SK-N-SH (cell line): Measurements from ENCODE around the gene CCR9. TPM values are rescaled to one million over a fixed set of nuclear protein-coding genes. Genes with fewer than 3 reads are reported as not detected.

Experiments
- CTCF ChIA-PET: fragments of 300-600, 350-600 bp; formaldehyde crosslinking; extraction: SDS; loops from one replicate; lab custom pipeline; 2021; lab: Yijun Ruan, JAX
- POLR2A ChIA-PET: fragments of 350-600 bp; sonication (Branson Sonifier 250); formaldehyde crosslinking; extraction: SDS; loops from one replicate; lab custom pipeline; 2020; ENCODE audit warnings: antibody characterized with exemption, inconsistent platforms; lab: Yijun Ruan, JAX
- DNase-seq: peaks from one replicate; pipeline ENCODE4 v3.0.0; 2012
- H2AFZ ChIP-seq: fragments of 200-600 bp; sonication (generic); 2 replicates; pipeline ENCODE4 v1.8.1; 2016; ENCODE audit warnings: antibody characterized with exemption, mild to moderate bottlenecking, low read depth
- H3F3A ChIP-seq: fragments of 200-600 bp; sonication (generic); replicated peaks from 2 replicates; pipeline ENCODE3; 2016; ENCODE audit warnings: antibody characterized with exemption, mild to moderate bottlenecking; ENCODE audit not compliant: insufficient read depth
- H3K27ac ChIP-seq, 2 experiments: fragments of 200-500 bp in 1 of 2; fragments of 200-600 bp in 1 of 2; sonication (Bioruptor generic) in 1 of 2; sonication (generic), shearing (Covaris generic) in 1 of 2; 2 replicates each; pipeline versions ENCODE4 v1.5.1 to v1.6.1; 2014 to 2016; ENCODE audit warnings: low read depth in 2 of 2, inconsistent platforms in 1 of 2, low read length in 1 of 2, mild to moderate bottlenecking in 1 of 2, mixed read lengths in 1 of 2
- H3K27me3 ChIP-seq: fragments of 200-600 bp; sonication (generic), shearing (Covaris generic); 2 replicates; pipeline ENCODE4 v1.6.1; 2016; ENCODE audit warnings: mixed run types; ENCODE audit not compliant: insufficient read depth
- H3K36me3 ChIP-seq, 2 experiments: fragments of 200-500 bp in 1 of 2; fragments of 200-600 bp in 1 of 2; sonication (Bioruptor generic) in 1 of 2; sonication (generic) in 1 of 2; replicated peaks in 1 of 2; 2 replicates each; pipeline versions ENCODE3 to v1.5.1; 2014 to 2016; ENCODE audit warnings: low read length in 1 of 2, mild to moderate bottlenecking in 1 of 2; ENCODE audit not compliant: insufficient read depth in 2 of 2, control insufficient read depth in 1 of 2
- H3K4me1 ChIP-seq, 2 experiments: fragments of 200-500 bp in 1 of 2; fragments of 200-600 bp in 1 of 2; sonication (Bioruptor generic) in 1 of 2; sonication (generic), shearing (Covaris generic) in 1 of 2; 2 replicates each; pipeline versions ENCODE4 v1.5.1 to v1.6.1; 2014 to 2016; ENCODE audit warnings: low read depth in 1 of 2, low read length in 1 of 2, mixed run types in 1 of 2; ENCODE audit not compliant: insufficient read depth in 2 of 2, control insufficient read depth in 1 of 2
- H3K4me2 ChIP-seq: fragments of 200-600 bp; sonication (generic), shearing (Covaris generic); 2 replicates; pipeline ENCODE4 v1.6.1; 2017; ENCODE audit warnings: mixed run types
- H3K4me3 ChIP-seq, 2 experiments: fragments of 200-500 bp in 1 of 2; fragments of 200-600 bp in 1 of 2; sonication (Bioruptor generic) in 1 of 2; sonication (generic), shearing (Covaris generic) in 1 of 2; 2 replicates each; pipeline versions ENCODE4 v1.5.1 to v1.8.1; 2014 to 2016; ENCODE audit warnings: low read depth in 2 of 2, inconsistent platforms in 1 of 2, low read length in 1 of 2, mild to moderate bottlenecking in 1 of 2, mixed read lengths in 1 of 2, moderate library complexity in 1 of 2
- H3K79me2 ChIP-seq: fragments of 200-600 bp; sonication (generic); 2 replicates; pipeline ENCODE4 v1.8.1; 2017; ENCODE audit warnings: mild to moderate bottlenecking; ENCODE audit not compliant: insufficient read depth
- H3K9ac ChIP-seq: fragments of 200-600 bp; sonication (generic); 2 replicates; pipeline ENCODE4 v1.6.1; 2017; ENCODE audit warnings: mixed run types
- H3K9me2 ChIP-seq: fragments of 200-600 bp; sonication (generic); 2 replicates; pipeline ENCODE4 v1.6.1; 2017; ENCODE audit warnings: mixed run types
- H3K9me3 ChIP-seq: fragments of 200-600 bp; sonication (generic); 2 replicates; pipeline ENCODE4 v1.6.1; 2017; ENCODE audit warnings: mixed run types, mild to moderate bottlenecking, moderate library complexity
- H4K20me1 ChIP-seq: fragments of 200-600 bp; sonication (generic); 2 replicates; pipeline ENCODE4 v1.6.1; 2017; ENCODE audit warnings: mild to moderate bottlenecking, mixed run types; ENCODE audit not compliant: insufficient read depth
- ELF1 ChIP-seq: IDR thresholded peaks from 2 replicates; pipeline ENCODE4 v1.4.0; 2012
- EP300 ChIP-seq, 2 experiments: IDR thresholded peaks; 2 replicates each; pipeline versions ENCODE4 v1.4.0 to v1.6.1; 2012; ENCODE audit warnings: borderline replicate concordance in 1 of 2, low read depth in 1 of 2, low read length in 1 of 2
- FOXM1 ChIP-seq: IDR thresholded peaks from 2 replicates; pipeline ENCODE4 v1.4.0; 2012; ENCODE audit warnings: low read depth, mild to moderate bottlenecking
- MEF2A ChIP-seq: IDR thresholded peaks from 2 replicates; pipeline ENCODE4 v1.4.0; 2012; ENCODE audit warnings: low read depth, borderline replicate concordance
- NFIC ChIP-seq: IDR thresholded peaks from 2 replicates; pipeline ENCODE4 v1.4.0; 2012; ENCODE audit warnings: borderline replicate concordance
- NRF1 ChIP-seq: IDR thresholded peaks from 2 replicates; pipeline ENCODE4 v1.6.1; 2012; ENCODE audit warnings: low read depth, mild to moderate bottlenecking, low read length
- POLR2AphosphoS5 ChIP-seq: IDR thresholded peaks from 2 replicates; pipeline ENCODE4 v1.6.1; 2012; ENCODE audit warnings: low read depth, low read length
- RCOR1 ChIP-seq: fragments of 150-350 bp; IDR thresholded peaks from 2 replicates; pipeline ENCODE4 v1.6.1; 2017; ENCODE audit warnings: antibody characterized with exemption, low read length
- SIN3A ChIP-seq: IDR thresholded peaks from 2 replicates; pipeline ENCODE4 v1.6.1; 2012; ENCODE audit warnings: low read depth, mild to moderate bottlenecking, low read length, moderate library complexity, borderline replicate concordance
- TAF1 ChIP-seq: IDR thresholded peaks from 2 replicates; pipeline ENCODE4 v1.6.1; 2012; ENCODE audit warnings: low read depth, mild to moderate bottlenecking, low read length, moderate library complexity, borderline replicate concordance
- TCF12 ChIP-seq: IDR thresholded peaks from 2 replicates; pipeline ENCODE4 v1.4.0; 2012
- TEAD4 ChIP-seq: IDR thresholded peaks from 2 replicates; pipeline ENCODE4 v1.4.0; 2012; ENCODE audit warnings: mild to moderate bottlenecking, borderline replicate concordance; ENCODE audit not compliant: insufficient read depth
- USF1 ChIP-seq: IDR thresholded peaks from 2 replicates; pipeline ENCODE4 v1.4.0; 2012; ENCODE audit warnings: low read depth, borderline replicate concordance
- YY1 ChIP-seq: IDR thresholded peaks from 2 replicates; pipeline ENCODE4 v1.4.0; 2012; ENCODE audit warnings: low read depth, mild to moderate bottlenecking
- WGBS: methylation state at CpG from one replicate; pipeline ENCODE4 v1.1.6; 2017; ENCODE audit warnings: low lambda C conversion rate; 5-methylcytosine and 5-hydroxymethylcytosine counted together
- polyA plus RNA-seq, 3 experiments: library from polyadenylated mRNA; depleted of rRNA; stranded (reverse); fragments of >200 nt; gene quantifications; 2 replicates each; pipeline ENCODE4 v1.2.3, GENCODE V29; 2012
- TF ChIP-seq, protein P1 (sequence below): IDR thresholded peaks from 2 replicates; pipeline ENCODE4 v1.4.0; 2012; ENCODE audit warnings: low read depth
- TF ChIP-seq, protein P2 (sequence below): IDR thresholded peaks from 2 replicates; pipeline ENCODE4 v1.4.0; 2012; ENCODE audit warnings: low read depth, borderline replicate concordance
- TF ChIP-seq, protein P3 (sequence below): fragments of 150-350 bp; IDR thresholded peaks from 2 replicates; pipeline ENCODE4 v1.6.1; 2016; ENCODE audit warnings: mild to moderate bottlenecking, low read depth, low read length
- TF ChIP-seq, protein P4 (sequence below): IDR thresholded peaks from 2 replicates; pipeline ENCODE4 v1.6.1; 2012; ENCODE audit warnings: mild to moderate bottlenecking, low read depth, low read length, moderate library complexity

Gene CCR9, protein sequence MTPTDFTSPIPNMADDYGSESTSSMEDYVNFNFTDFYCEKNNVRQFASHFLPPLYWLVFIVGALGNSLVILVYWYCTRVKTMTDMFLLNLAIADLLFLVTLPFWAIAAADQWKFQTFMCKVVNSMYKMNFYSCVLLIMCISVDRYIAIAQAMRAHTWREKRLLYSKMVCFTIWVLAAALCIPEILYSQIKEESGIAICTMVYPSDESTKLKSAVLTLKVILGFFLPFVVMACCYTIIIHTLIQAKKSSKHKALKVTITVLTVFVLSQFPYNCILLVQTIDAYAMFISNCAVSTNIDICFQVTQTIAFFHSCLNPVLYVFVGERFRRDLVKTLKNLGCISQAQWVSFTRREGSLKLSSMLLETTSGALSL
- not detected in 2 replicates for polyA plus RNA-seq (2012; rRNA removed)
- polyA plus RNA-seq (2012; cell fraction: cytosol; rRNA removed), result not detected in 2 replicates
- not detected in 2 replicates for polyA plus RNA-seq (2012; cell fraction: nucleus; rRNA removed)

GRCh38 chr3:45885979-45886705 is at the start of gene CCR9:
Gene CCR9, plus strand, starts transcription at chr3:45886543. Its CDS starts 8,391 bp downstream, at chr3:45894934.
- no peak within 1 kb of the TSS for H3K27ac ChIP-seq
- H3K9me3 ChIP-seq, result no peaks in the 10 kb centered on the region
- H3K9me2 ChIP-seq, result no peaks in the 10 kb centered on the region
- H2AFZ ChIP-seq, result no peak within 1 kb of the TSS
- H3F3A ChIP-seq, result no peaks in the 10 kb centered on the region
- H3K79me2 ChIP-seq, result no peaks in the 10 kb centered on the region
- H3K4me1 ChIP-seq, result peaks cover 0 to 4% of the 10 kb centered on the region in 2 experiments; a peak in 1 of 4 replicates
- POLR2A ChIA-PET, result no interaction called here
- H4K20me1 ChIP-seq, result no peaks in the 10 kb centered on the region
- no peaks in the 10 kb centered on the region for H3K27me3 ChIP-seq
- WGBS, result 59% methylated on average over 7 of the region's 9 CpGs
- no peak for DNase-seq
- no peaks in the 10 kb centered on the region for H3K36me3 ChIP-seq
- no peak within 1 kb of the TSS for H3K4me2 ChIP-seq
- no peak within 1 kb of the TSS for H3K9ac ChIP-seq
- TF ChIP-seq POLR2AphosphoS5, result no peak
- TF ChIP-seq, protein P1, sequence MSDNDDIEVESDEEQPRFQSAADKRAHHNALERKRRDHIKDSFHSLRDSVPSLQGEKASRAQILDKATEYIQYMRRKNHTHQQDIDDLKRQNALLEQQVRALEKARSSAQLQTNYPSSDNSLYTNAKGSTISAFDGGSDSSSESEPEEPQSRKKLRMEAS, result no peak
- TF ChIP-seq TCF12, result no peak
- TF ChIP-seq RCOR1, result no peak
- no peak for TF ChIP-seq USF1
- TF ChIP-seq TEAD4, result no peak
- TF ChIP-seq FOXM1, result no peak
- TF ChIP-seq, protein P2, sequence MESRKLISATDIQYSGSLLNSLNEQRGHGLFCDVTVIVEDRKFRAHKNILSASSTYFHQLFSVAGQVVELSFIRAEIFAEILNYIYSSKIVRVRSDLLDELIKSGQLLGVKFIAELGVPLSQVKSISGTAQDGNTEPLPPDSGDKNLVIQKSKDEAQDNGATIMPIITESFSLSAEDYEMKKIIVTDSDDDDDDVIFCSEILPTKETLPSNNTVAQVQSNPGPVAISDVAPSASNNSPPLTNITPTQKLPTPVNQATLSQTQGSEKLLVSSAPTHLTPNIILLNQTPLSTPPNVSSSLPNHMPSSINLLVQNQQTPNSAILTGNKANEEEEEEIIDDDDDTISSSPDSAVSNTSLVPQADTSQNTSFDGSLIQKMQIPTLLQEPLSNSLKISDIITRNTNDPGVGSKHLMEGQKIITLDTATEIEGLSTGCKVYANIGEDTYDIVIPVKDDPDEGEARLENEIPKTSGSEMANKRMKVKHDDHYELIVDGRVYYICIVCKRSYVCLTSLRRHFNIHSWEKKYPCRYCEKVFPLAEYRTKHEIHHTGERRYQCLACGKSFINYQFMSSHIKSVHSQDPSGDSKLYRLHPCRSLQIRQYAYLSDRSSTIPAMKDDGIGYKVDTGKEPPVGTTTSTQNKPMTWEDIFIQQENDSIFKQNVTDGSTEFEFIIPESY, result no peak
- no peak for TF ChIP-seq SIN3A
- no peak for TF ChIP-seq NFIC
- CTCF ChIA-PET, result no interaction called here
- no peak within 1 kb of the TSS for H3K4me3 ChIP-seq

DNA sequence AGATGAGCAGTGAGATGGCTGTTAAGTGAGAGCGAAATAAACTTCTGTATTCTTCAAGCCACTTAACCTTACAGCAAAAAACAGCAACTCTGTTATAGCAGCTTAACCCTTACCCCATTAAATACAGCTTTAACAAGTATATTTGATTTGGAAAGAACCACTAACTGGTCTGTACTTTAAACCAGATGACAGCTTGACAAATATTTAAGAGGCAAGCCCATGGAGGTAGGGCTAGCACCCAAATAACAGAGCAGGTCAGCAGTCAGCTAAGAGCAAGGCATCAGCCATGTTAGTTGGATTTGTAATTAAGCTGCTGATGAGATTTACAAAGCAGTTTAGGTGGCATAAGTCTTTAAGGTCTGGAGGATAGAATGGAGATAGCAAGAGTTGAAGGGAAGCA is 47.9 kb upstream of the CCR9 start:
- Histone ChIP-seq H3K27me3 (no peaks in the 10 kb centered on the region), H3K4me3 (no peak overlapping the region), H3K79me2 (0 out of 2 replicates have a peak, but pooled peaks cover 6% of the 10 kb centered on the region), H3K9ac (no peak overlapping the region), H4K20me1 (no peaks in the 10 kb centered on the region), H3K27ac (no peak overlapping the region), H3K4me1 (peaks cover 0 to 10% of the 10 kb centered on the region in 2 experiments; a peak in 2 of 4 replicates), H3K9me3 (no peaks in the 10 kb centered on the region), H2AFZ (no peak overlapping the region), H3K4me2 (no peak overlapping the region), H3K9me2 (no peaks in the 10 kb centered on the region), H3K36me3 (peaks cover 13 to 32% of the 10 kb centered on the region in 2 experiments), H3F3A (no peaks in the 10 kb centered on the region)
- CTCF ChIA-PET, result no interaction called here
- DNase-seq, result no peak
- POLR2A ChIA-PET, result no interaction called here
- WGBS, result 100% methylated on average over 1 of the region's 1 CpG
- no peak for TF ChIP-seq MEF2A
- TF ChIP-seq TAF1, result no peak
- TF ChIP-seq TEAD4, result no peak
- TF ChIP-seq RCOR1, result no peak
- no peak for TF ChIP-seq EP300 (IDR thresholded peaks at IDR 0.05; ENCODE audit: borderline replicate concordance in 1 of 2, low read depth in 1 of 2, low read length in 1 of 2)
- TF ChIP-seq NRF1, result no peak
- TF ChIP-seq, protein P3, sequence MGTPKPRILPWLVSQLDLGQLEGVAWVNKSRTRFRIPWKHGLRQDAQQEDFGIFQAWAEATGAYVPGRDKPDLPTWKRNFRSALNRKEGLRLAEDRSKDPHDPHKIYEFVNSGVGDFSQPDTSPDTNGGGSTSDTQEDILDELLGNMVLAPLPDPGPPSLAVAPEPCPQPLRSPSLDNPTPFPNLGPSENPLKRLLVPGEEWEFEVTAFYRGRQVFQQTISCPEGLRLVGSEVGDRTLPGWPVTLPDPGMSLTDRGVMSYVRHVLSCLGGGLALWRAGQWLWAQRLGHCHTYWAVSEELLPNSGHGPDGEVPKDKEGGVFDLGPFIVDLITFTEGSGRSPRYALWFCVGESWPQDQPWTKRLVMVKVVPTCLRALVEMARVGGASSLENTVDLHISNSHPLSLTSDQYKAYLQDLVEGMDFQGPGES, result no peak
- TF ChIP-seq ELF1, result no peak
- TF ChIP-seq POLR2AphosphoS5, result no peak
- TF ChIP-seq, protein P4, sequence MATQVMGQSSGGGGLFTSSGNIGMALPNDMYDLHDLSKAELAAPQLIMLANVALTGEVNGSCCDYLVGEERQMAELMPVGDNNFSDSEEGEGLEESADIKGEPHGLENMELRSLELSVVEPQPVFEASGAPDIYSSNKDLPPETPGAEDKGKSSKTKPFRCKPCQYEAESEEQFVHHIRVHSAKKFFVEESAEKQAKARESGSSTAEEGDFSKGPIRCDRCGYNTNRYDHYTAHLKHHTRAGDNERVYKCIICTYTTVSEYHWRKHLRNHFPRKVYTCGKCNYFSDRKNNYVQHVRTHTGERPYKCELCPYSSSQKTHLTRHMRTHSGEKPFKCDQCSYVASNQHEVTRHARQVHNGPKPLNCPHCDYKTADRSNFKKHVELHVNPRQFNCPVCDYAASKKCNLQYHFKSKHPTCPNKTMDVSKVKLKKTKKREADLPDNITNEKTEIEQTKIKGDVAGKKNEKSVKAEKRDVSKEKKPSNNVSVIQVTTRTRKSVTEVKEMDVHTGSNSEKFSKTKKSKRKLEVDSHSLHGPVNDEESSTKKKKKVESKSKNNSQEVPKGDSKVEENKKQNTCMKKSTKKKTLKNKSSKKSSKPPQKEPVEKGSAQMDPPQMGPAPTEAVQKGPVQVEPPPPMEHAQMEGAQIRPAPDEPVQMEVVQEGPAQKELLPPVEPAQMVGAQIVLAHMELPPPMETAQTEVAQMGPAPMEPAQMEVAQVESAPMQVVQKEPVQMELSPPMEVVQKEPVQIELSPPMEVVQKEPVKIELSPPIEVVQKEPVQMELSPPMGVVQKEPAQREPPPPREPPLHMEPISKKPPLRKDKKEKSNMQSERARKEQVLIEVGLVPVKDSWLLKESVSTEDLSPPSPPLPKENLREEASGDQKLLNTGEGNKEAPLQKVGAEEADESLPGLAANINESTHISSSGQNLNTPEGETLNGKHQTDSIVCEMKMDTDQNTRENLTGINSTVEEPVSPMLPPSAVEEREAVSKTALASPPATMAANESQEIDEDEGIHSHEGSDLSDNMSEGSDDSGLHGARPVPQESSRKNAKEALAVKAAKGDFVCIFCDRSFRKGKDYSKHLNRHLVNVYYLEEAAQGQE, result no peak
- TF ChIP-seq YY1, result no peak
